Upper lobe of left lung (tissue), 4 donors: ENCODE results near the gene COL27A1.

Source experiments
- POLR2AphosphoS5 ChIP-seq, 2 donors: sonication (generic); formaldehyde crosslinking; IDR thresholded peaks; one replicate each; pipeline ENCODE4 v1.5.1; 2017; ENCODE audit warnings: antibody characterized with exemption in 2 of 2
- TF ChIP-seq, protein P1 (sequence below), 6 experiments: fragments of 450-650 bp in 4 of 6; fragments of 200-600 bp in 2 of 6; sonication (generic) in 2 of 6; IDR thresholded peaks; one replicate each; pipeline ENCODE4 v1.5.1; 2016 to 2019; ENCODE audit warnings: antibody characterized with exemption in 6 of 6

DNA sequence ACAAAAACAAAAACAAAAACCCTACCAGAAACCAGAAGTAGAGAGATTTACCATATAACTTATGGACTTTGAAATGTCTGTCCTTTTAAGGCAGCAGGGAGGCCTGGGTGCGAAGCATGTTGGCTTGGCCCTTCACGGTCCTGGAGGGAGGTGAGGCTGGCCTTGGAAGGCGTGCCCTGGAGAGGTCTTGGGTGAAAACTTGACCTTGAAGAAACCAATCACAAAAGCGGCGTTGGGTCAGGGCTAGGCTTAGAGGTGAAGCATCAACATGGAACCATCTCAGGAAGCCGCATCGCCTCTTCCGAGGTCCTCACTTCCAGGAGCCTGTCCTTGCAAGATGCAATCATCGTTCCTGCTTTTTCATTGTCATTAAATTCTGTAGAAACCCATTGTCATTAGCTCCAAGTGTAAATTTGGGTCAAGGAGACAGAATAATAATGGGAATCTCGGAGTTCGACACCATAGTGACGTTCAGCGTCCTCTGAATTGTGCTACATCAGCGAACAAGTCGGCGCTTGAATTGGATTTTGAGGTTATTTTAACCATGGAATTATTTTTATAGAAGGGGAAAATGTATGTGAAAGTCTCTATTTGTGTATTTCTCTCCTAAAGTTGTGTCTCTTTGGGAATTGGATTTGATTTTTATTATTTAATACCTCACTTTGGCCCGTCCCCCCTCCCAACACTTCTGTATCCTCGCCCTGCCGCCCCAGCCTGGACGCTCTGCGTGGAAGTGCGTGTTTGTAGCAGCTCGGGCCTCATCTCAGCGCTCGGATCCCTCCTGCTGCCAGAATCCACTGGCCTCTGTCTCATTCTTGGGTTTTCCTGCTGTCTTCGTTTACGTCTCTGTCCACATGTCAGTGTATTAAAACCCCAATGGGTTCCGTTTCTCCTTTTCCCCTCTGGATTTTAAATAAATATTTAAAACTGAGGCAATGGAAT lies 156.5 kb downstream of the COL27A1 start:
- no peak for TF ChIP-seq POLR2AphosphoS5 (IDR thresholded peaks at IDR 0.05)
- TF ChIP-seq, protein P1, sequence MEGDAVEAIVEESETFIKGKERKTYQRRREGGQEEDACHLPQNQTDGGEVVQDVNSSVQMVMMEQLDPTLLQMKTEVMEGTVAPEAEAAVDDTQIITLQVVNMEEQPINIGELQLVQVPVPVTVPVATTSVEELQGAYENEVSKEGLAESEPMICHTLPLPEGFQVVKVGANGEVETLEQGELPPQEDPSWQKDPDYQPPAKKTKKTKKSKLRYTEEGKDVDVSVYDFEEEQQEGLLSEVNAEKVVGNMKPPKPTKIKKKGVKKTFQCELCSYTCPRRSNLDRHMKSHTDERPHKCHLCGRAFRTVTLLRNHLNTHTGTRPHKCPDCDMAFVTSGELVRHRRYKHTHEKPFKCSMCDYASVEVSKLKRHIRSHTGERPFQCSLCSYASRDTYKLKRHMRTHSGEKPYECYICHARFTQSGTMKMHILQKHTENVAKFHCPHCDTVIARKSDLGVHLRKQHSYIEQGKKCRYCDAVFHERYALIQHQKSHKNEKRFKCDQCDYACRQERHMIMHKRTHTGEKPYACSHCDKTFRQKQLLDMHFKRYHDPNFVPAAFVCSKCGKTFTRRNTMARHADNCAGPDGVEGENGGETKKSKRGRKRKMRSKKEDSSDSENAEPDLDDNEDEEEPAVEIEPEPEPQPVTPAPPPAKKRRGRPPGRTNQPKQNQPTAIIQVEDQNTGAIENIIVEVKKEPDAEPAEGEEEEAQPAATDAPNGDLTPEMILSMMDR (IDR thresholded peaks at IDR 0.05), result no peak
